DLD1 (cell line): ENCODE results near the gene PGA4.

Experiments used
- in situ Hi-C: cut with HindIII; loops from 2 replicates; pipeline ENCODE4 v1.10.0; 2017; ENCODE audit warnings: low sequenced_read_pairs

The PGA4 gene

GRCh38 chr11:61277186-61278000, 55.2 kb downstream of the PGA4 start:
- in situ Hi-C loops: no loop called here

- in situ Hi-C loops: no loop called here
Measured at GRCh38 chr11:61278001-61278470, 55.9 kb downstream of the PGA4 start.

GRCh38 chr11:61279934-61280659, 58.0 kb downstream of the PGA4 start:
- in situ Hi-C loops: no loop called here

- in situ Hi-C loops: no loop called here
Measured at GRCh38 chr11:61280883-61281580, 58.9 kb downstream of the PGA4 start.
